ENCODE results near the gene TAS1R3.

The TAS1R3 gene

DNA sequence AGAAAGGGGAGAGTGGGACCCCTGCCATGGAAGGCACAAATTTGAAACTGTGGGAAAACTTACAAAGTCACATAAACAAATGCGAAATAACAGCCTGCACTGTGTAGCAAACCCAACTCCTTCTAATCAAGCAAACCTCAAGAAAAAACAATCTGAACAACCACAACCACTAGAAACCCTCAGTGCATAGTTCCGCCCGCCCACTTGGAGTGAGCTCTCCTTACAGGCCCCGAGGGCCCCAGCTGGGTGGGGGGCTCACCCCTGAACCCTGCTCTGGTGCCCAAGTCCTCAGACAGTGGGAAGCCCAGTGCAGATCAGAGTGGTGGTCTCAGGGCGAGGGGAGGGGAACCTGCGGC lies 28.2 kb downstream of the TAS1R3 start:
- TF ChIP-seq MAX (IDR thresholded peaks at IDR 0.05): no peak
- no peak for TF ChIP-seq RAD21 (IDR thresholded peaks at IDR 0.05; ENCODE audit: low read depth)
- TF ChIP-seq EP300 (IDR thresholded peaks at IDR 0.05; ENCODE audit: borderline replicate concordance): no peak
- no peak for TF ChIP-seq CREB1 (IDR thresholded peaks at IDR 0.05; ENCODE audit: low read depth)
- no peak for TF ChIP-seq YY1 (IDR thresholded peaks at IDR 0.05; ENCODE audit: low read depth)
- TF ChIP-seq REST (IDR thresholded peaks at IDR 0.05; ENCODE audit: low read depth): no peak
- TF ChIP-seq NFIC (IDR thresholded peaks at IDR 0.05): no peak
- TF ChIP-seq USF1 (IDR thresholded peaks at IDR 0.05): no peak
- TF ChIP-seq TCF12 (IDR thresholded peaks at IDR 0.05; ENCODE audit: low read depth): no peak
- no peak for TF ChIP-seq ZBTB7A (IDR thresholded peaks at IDR 0.05; ENCODE audit: low read depth)
- no peak for TF ChIP-seq CEBPB (IDR thresholded peaks at IDR 0.05)
- TF ChIP-seq TAF1 (IDR thresholded peaks at IDR 0.05; ENCODE audit: low read depth): no peak
- no peak for TF ChIP-seq TEAD4 (IDR thresholded peaks at IDR 0.05)

DNA sequence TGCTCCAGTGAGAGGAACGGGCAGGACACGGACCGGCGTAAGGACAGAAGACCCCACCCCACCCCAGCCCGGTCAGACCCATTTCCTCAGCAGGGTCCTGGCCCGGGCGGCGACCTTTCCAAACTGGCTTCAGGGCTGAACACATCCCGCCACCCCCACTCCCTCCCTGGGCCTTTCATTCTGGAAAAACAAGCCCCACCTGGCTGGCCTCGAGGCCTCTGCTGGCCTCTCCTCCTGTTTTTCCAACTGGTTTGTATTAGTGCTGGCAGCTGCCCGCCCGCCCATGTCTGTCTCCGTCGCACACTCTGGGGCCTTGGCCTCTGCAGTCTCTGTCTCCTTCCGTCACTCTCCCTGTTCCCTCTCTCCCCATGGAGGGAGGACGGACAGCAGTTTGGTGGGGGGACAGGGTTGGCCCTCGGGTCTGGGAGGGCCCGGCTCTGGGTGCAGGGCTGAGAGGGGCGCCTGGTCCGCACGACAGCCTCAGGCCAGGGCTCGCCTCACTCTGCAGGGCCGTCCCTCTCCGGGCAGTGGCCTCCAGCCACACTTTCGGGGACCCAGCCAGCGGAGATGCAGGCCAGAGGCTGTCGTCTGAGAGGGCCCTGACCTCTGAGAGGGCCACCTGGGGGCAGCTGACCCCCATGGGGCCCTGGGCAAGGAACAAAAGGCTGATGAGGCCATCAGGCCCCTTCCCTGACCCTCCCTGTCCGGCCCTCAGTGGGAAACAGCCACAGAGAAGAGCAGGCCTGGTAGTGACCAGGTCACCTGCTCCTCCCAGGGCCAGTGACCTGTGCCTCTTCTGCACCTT lies 28.8 kb downstream of the TAS1R3 start:
- TF ChIP-seq TAF1 (IDR thresholded peaks at IDR 0.05; ENCODE audit: low read depth): no peak
- no peak for TF ChIP-seq EGR1 (IDR thresholded peaks at IDR 0.05)
- no peak for TF ChIP-seq CREB1 (IDR thresholded peaks at IDR 0.05; ENCODE audit: low read depth)
- no peak for TF ChIP-seq EP300 (IDR thresholded peaks at IDR 0.05; ENCODE audit: borderline replicate concordance)
- TF ChIP-seq FOXM1 (IDR thresholded peaks at IDR 0.05; ENCODE audit: borderline replicate concordance, low read depth): no peak
- TF ChIP-seq ZBTB7A (IDR thresholded peaks at IDR 0.05; ENCODE audit: low read depth): no peak
- TF ChIP-seq CEBPB (IDR thresholded peaks at IDR 0.05): no peak
- TF ChIP-seq TEAD4 (IDR thresholded peaks at IDR 0.05): no peak
- TF ChIP-seq RAD21 (IDR thresholded peaks at IDR 0.05; ENCODE audit: low read depth): no peak
- TF ChIP-seq NFIC (IDR thresholded peaks at IDR 0.05): no peak
- TF ChIP-seq USF1 (IDR thresholded peaks at IDR 0.05): no peak
- no peak for TF ChIP-seq TCF12 (IDR thresholded peaks at IDR 0.05; ENCODE audit: low read depth)
- TF ChIP-seq MAX (IDR thresholded peaks at IDR 0.05): no peak
- TF ChIP-seq YY1 (IDR thresholded peaks at IDR 0.05; ENCODE audit: low read depth): no peak
- no peak for TF ChIP-seq REST (IDR thresholded peaks at IDR 0.05; ENCODE audit: low read depth)

DNA sequence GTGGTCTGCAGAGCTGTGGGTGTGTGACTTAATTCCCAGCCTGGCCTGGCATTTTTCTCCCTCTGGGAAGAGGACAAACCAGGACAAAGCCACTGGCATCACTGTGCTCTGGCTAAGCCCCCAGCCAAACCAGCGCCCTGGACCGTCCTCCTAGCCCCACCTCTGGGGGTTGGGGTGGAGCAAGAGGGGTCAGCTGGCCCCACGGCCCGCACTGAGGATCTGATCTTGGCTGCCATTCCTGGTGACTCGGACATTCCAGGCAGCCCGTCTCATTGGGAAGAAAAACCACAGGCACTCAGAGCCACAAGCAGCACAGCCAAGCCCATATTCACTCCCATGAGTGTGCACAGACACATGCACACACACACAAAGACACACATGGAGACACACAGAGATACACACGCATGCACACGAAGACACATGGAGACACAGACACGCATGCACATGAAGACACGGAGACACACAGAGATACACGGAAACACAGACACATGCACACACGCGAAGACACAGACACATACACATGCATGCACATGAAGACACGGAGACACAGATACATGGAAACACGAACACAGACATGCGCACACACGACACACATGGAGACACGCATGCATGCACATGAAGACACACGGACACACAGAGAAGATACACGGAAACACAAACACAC lies 29.6 kb downstream of the TAS1R3 start:
- TF ChIP-seq TEAD4 (IDR thresholded peaks at IDR 0.05): peak; percentile 83
- TF ChIP-seq NFIC (IDR thresholded peaks at IDR 0.05): 0 out of 2 replicates have a peak, but pooled peaks have one; percentile 12
- peak; percentile 26; the same call in 1 of the 2 replicates for TF ChIP-seq USF1 (IDR thresholded peaks at IDR 0.05)
- TF ChIP-seq ZBTB7A (IDR thresholded peaks at IDR 0.05; ENCODE audit: low read depth): no peak

DNA sequence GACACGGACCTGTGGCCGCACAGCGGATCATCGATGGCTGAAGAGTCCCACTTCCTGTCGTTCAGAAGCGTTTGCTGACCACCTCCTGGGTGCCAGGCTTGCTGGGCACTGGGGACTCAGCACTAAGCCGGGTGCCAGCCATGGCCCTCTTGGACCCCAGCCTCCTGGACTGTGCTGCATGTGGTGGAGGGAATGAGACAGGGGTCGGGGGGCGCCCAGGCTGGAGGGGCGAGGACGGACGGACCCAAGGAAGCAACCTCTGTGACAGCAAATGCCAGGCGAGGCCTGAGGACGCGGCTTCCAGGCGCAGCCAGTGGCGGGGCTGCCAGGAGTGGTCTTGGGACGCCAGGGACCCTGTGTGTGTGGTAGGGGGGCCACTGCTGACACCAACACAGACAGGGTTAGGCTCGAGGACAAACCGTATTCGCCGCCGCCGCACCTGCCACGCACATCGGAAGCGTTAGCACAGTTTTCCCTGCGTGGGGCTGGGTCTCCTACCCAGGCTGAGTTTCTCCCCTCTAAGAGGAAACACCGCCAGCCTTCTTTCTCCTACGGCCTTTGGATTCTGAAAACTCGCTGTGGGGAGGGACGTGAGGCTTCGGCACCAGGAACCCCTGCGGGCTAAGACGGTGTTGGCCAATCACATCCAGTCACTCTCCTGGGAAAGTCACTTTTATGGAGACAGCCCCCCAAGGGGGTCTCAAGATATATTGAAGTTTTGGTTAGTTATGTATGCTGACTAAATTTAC lies 30.3 kb downstream of the TAS1R3 start:
- no peak for TF ChIP-seq RAD21 (IDR thresholded peaks at IDR 0.05; ENCODE audit: low read depth)
- no peak for TF ChIP-seq NFIC (IDR thresholded peaks at IDR 0.05)
- TF ChIP-seq EGR1 (IDR thresholded peaks at IDR 0.05): no peak
- TF ChIP-seq TEAD4 (IDR thresholded peaks at IDR 0.05): no peak
- no peak for TF ChIP-seq EP300 (IDR thresholded peaks at IDR 0.05; ENCODE audit: borderline replicate concordance)
- no peak for TF ChIP-seq YY1 (IDR thresholded peaks at IDR 0.05; ENCODE audit: low read depth)
- no peak for TF ChIP-seq TAF1 (IDR thresholded peaks at IDR 0.05; ENCODE audit: low read depth)
- no peak for TF ChIP-seq CREB1 (IDR thresholded peaks at IDR 0.05; ENCODE audit: low read depth)
- no peak for TF ChIP-seq ZBTB7A (IDR thresholded peaks at IDR 0.05; ENCODE audit: low read depth)
- TF ChIP-seq FOXM1 (IDR thresholded peaks at IDR 0.05; ENCODE audit: borderline replicate concordance, low read depth): no peak
